ENCODE results near the gene HDAC7.

The HDAC7 gene

DNA sequence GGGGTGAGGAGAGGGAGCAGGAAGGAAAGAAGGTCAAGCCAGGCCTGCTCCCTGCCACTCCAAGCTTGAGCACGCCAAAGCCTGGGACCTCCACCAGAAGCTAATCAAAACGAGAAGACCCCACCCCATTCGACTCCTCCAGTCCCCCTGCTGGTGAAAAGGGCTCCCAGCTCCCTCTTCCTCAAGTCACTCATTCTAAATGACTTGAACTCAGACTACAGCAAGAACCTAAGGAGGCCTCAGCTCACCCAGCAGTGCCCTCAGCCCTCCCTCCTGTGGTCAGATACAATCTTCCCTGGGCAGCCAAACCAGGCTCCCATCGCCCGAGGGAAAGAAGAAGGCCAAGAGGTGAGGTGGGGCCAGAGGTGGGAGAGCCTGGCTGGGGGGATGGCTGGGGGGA is 17.4 kb downstream of the HDAC7 start:
- H3K9me3 ChIP-seq (ENCODE audit: control insufficient read depth, low read length) = no peaks in the 10 kb centered on the region
- no peaks in the 10 kb centered on the region for H3K27me3 ChIP-seq (ENCODE audit: control insufficient read depth, insufficient read depth, low read length)
- no peaks in the 10 kb centered on the region for H3K36me3 ChIP-seq (ENCODE audit: control insufficient read depth, insufficient read depth, low read length)
- H3K4me1 ChIP-seq (ENCODE audit: control insufficient read depth, insufficient read depth, low read length) = peaks cover 45% of the 10 kb centered on the region
- no peak overlapping the region for H3K4me3 ChIP-seq (ENCODE audit: low read length)
- H3K9ac ChIP-seq (ENCODE audit: low read length) = peak overlapping the region; percentile 30

GRCh38 chr12:47801904-47802246 is 17.8 kb downstream of the HDAC7 start:
- Histone ChIP-seq H3K9me3 (ENCODE audit: control insufficient read depth, low read length) (no peaks in the 10 kb centered on the region), H3K4me1 (ENCODE audit: control insufficient read depth, insufficient read depth, low read length) (peaks cover 41% of the 10 kb centered on the region), H3K9ac (ENCODE audit: low read length) (no peak overlapping the region), H3K27me3 (ENCODE audit: control insufficient read depth, insufficient read depth, low read length) (no peaks in the 10 kb centered on the region), H3K4me3 (ENCODE audit: low read length) (no peak overlapping the region), H3K36me3 (ENCODE audit: control insufficient read depth, insufficient read depth, low read length) (peaks cover 1% of the 10 kb centered on the region)

DNA sequence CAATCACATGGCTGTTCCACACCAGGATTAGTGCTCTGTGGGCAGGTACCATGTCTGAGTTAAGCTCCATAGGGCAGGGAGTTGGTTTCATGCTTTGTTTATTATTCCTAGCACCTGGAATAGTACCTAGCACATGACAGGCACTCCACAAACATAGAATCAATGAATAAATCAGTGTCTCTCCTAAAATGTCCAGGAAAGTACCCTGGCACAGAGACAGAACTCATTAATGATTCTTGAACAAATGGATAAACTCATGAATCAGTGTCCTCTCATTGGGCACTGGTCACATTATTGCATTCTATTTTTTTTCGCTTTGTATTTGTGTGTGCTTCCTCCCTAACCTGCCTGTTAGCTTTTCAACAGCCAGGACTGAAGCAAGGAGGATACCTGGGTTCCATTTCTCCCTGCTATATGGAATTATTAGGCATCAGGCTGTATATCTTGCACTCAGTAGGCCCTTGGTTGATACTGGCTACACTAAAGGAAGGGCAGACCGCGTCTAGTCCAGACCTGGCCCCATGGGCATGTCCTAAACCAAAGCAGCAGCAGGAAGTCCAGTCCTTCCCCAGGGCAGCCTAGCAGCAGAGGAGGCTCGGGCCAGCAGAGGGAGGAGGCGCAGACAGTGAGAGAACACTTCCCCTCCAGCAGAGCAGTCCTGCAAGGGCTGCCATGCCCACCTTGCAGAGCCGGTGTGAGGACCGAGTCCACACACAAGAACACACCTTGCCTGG is 18.4 kb downstream of the HDAC7 start:
- H3K9ac ChIP-seq (ENCODE audit: low read length) = no peak overlapping the region
- peaks cover 4% of the 10 kb centered on the region for H3K36me3 ChIP-seq (ENCODE audit: control insufficient read depth, insufficient read depth, low read length)
- no peaks in the 10 kb centered on the region for H3K27me3 ChIP-seq (ENCODE audit: control insufficient read depth, insufficient read depth, low read length)
- no peaks in the 10 kb centered on the region for H3K9me3 ChIP-seq (ENCODE audit: control insufficient read depth, low read length)
- H3K4me3 ChIP-seq (ENCODE audit: low read length) = no peak overlapping the region
- peaks cover 35% of the 10 kb centered on the region for H3K4me1 ChIP-seq (ENCODE audit: control insufficient read depth, insufficient read depth, low read length)

GRCh38 chr12:47800582-47800981 is 19.1 kb downstream of the HDAC7 start:
- Histone ChIP-seq H3K4me3 (ENCODE audit: low read length) (no peak overlapping the region), H3K9ac (ENCODE audit: low read length) (no peak overlapping the region), H3K27me3 (ENCODE audit: control insufficient read depth, insufficient read depth, low read length) (no peaks in the 10 kb centered on the region), H3K4me1 (ENCODE audit: control insufficient read depth, insufficient read depth, low read length) (peaks cover 28% of the 10 kb centered on the region), H3K36me3 (ENCODE audit: control insufficient read depth, insufficient read depth, low read length) (peaks cover 4% of the 10 kb centered on the region), H3K9me3 (ENCODE audit: control insufficient read depth, low read length) (no peaks in the 10 kb centered on the region)

- H3K9ac ChIP-seq (ENCODE audit: low read length) = no peak overlapping the region
- H3K27me3 ChIP-seq (ENCODE audit: control insufficient read depth, insufficient read depth, low read length) = no peaks in the 10 kb centered on the region
- peaks cover 19% of the 10 kb centered on the region for H3K4me1 ChIP-seq (ENCODE audit: control insufficient read depth, insufficient read depth, low read length)
Measured at GRCh38 chr12:47799357-47799955, 20.2 kb downstream of the HDAC7 start.

GRCh38 chr12:47798382-47798948 is 21.2 kb downstream of the HDAC7 start:
- Histone ChIP-seq H3K36me3 (ENCODE audit: control insufficient read depth, insufficient read depth, low read length) (peaks cover 4% of the 10 kb centered on the region), H3K9ac (ENCODE audit: low read length) (no peak overlapping the region), H3K4me3 (ENCODE audit: low read length) (no peak overlapping the region), H3K4me1 (ENCODE audit: control insufficient read depth, insufficient read depth, low read length) (peaks cover 19% of the 10 kb centered on the region), H3K27me3 (ENCODE audit: control insufficient read depth, insufficient read depth, low read length) (no peaks in the 10 kb centered on the region), H3K9me3 (ENCODE audit: control insufficient read depth, low read length) (no peaks in the 10 kb centered on the region)

More at GRCh38 chr12:47799357-47799955, 20.2 kb downstream of the HDAC7 start:
- peaks cover 4% of the 10 kb centered on the region for H3K36me3 ChIP-seq (ENCODE audit: control insufficient read depth, insufficient read depth, low read length)
- H3K9me3 ChIP-seq (ENCODE audit: control insufficient read depth, low read length) = no peaks in the 10 kb centered on the region
- no peak overlapping the region for H3K4me3 ChIP-seq (ENCODE audit: low read length)

DNA sequence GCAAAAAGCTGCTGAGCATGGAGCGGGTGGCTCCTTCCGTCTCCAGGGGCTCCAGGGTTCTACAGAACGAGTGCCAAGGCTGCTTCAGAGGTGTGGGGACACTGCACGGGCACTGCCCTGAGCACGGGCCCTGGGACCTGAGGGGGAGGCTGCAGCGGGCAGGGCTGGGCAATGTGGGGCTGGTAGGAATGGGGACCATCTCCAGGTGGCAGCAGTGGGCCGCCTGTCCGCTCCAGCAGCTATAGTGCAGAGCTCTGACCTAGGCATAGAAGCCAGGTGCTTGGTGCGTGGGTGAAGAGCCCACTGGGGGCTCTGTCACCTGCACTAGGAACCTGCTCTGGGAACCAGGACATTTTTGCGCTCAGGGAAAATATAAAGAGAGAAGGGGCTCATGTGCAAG is 22.3 kb downstream of the HDAC7 start:
- Histone ChIP-seq H3K4me3 (ENCODE audit: low read length) (no peak overlapping the region), H3K4me1 (ENCODE audit: control insufficient read depth, insufficient read depth, low read length) (peaks cover 12% of the 10 kb centered on the region), H3K27me3 (ENCODE audit: control insufficient read depth, insufficient read depth, low read length) (no peaks in the 10 kb centered on the region), H3K9ac (ENCODE audit: low read length) (no peak overlapping the region), H3K9me3 (ENCODE audit: control insufficient read depth, low read length) (no peaks in the 10 kb centered on the region), H3K36me3 (ENCODE audit: control insufficient read depth, insufficient read depth, low read length) (peaks cover 4% of the 10 kb centered on the region)

- Histone ChIP-seq H3K9ac (ENCODE audit: low read length) (no peak overlapping the region), H3K27me3 (ENCODE audit: control insufficient read depth, insufficient read depth, low read length) (no peaks in the 10 kb centered on the region), H3K36me3 (ENCODE audit: control insufficient read depth, insufficient read depth, low read length) (peaks cover 4% of the 10 kb centered on the region), H3K9me3 (ENCODE audit: control insufficient read depth, low read length) (no peaks in the 10 kb centered on the region), H3K4me1 (ENCODE audit: control insufficient read depth, insufficient read depth, low read length) (no peaks in the 10 kb centered on the region), H3K4me3 (ENCODE audit: low read length) (no peak overlapping the region)
Measured at GRCh38 chr12:47795814-47796411, 23.8 kb downstream of the HDAC7 start.

- H3K27me3 ChIP-seq (ENCODE audit: control insufficient read depth, insufficient read depth, low read length) = no peaks in the 10 kb centered on the region
- no peak overlapping the region for H3K4me3 ChIP-seq (ENCODE audit: low read length)
- H3K9ac ChIP-seq (ENCODE audit: low read length) = no peak overlapping the region
- peaks cover 4% of the 10 kb centered on the region for H3K36me3 ChIP-seq (ENCODE audit: control insufficient read depth, insufficient read depth, low read length)
- no peaks in the 10 kb centered on the region for H3K4me1 ChIP-seq (ENCODE audit: control insufficient read depth, insufficient read depth, low read length)
- H3K9me3 ChIP-seq (ENCODE audit: control insufficient read depth, low read length) = no peaks in the 10 kb centered on the region
Measured at GRCh38 chr12:47795121-47795813, 24.4 kb downstream of the HDAC7 start.

- Histone ChIP-seq H3K9ac (ENCODE audit: low read length) (no peak overlapping the region), H3K36me3 (ENCODE audit: control insufficient read depth, insufficient read depth, low read length) (peaks cover 7% of the 10 kb centered on the region), H3K9me3 (ENCODE audit: control insufficient read depth, low read length) (no peaks in the 10 kb centered on the region), H3K4me3 (ENCODE audit: low read length) (no peak overlapping the region), H3K27me3 (ENCODE audit: control insufficient read depth, insufficient read depth, low read length) (no peaks in the 10 kb centered on the region), H3K4me1 (ENCODE audit: control insufficient read depth, insufficient read depth, low read length) (no peaks in the 10 kb centered on the region)
Measured at GRCh38 chr12:47794679-47795078, 25.0 kb downstream of the HDAC7 start.

DNA sequence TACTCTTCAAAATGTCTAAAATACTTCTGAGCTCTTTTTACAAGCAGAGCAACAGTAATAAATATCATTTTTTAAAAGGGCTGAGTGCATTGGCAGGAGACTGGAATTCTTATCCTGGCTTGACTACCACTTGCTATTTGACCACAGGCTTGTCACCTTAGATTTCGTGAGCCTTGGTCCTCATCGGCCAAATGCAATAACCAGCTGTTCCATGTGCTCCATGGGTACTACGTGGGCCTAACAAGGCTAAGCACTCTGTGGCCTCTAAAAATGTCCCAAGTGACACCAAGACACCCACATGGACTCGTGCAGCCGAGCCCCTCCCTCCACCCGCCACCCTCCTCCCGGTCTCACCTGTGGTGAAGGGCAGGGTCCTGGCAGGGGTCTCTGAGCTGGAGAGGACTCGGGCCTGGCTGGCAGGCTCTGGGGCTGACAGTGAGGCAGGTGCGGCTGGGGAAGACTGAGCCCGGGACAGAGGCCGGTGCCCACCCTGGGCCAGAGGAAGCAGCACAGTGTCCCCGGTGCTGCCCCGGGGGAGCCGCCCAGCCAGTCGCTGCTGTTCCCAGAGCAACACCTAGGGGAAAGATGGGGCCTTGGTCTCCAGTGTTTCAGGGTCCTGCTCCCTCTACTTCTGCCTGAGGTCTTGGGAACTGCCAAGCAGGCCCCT is 26.6 kb downstream of the HDAC7 start:
- Histone ChIP-seq H3K27me3 (ENCODE audit: control insufficient read depth, insufficient read depth, low read length) (no peaks in the 10 kb centered on the region), H3K36me3 (ENCODE audit: control insufficient read depth, insufficient read depth, low read length) (peaks cover 17% of the 10 kb centered on the region), H3K4me3 (ENCODE audit: low read length) (no peak overlapping the region), H3K9me3 (ENCODE audit: control insufficient read depth, low read length) (no peaks in the 10 kb centered on the region), H3K9ac (ENCODE audit: low read length) (no peak overlapping the region), H3K4me1 (ENCODE audit: control insufficient read depth, insufficient read depth, low read length) (no peaks in the 10 kb centered on the region)
